D721Med (cell line): Measurements from ENCODE around the gene RRAS2.

Source experiments
- DNase-seq: peaks from one replicate; pipeline ENCODE4 v3.0.0; 2011; ENCODE audit warnings: low spot score; ENCODE audit not compliant: insufficient read length
- FAIRE-seq: peaks from 2 replicates; lab custom pipeline; 2011; peaks lifted over from hg19 to GRCh38; lab: Jason Lieb, UNC
- CTCF ChIP-seq: IDR thresholded peaks from 2 replicates; pipeline ENCODE4 v1.5.1; 2012; ENCODE audit warnings: mild to moderate bottlenecking, control low read depth; ENCODE audit not compliant: insufficient read depth; ENCODE audit errors: missing control alignments

Gene RRAS2

DNA sequence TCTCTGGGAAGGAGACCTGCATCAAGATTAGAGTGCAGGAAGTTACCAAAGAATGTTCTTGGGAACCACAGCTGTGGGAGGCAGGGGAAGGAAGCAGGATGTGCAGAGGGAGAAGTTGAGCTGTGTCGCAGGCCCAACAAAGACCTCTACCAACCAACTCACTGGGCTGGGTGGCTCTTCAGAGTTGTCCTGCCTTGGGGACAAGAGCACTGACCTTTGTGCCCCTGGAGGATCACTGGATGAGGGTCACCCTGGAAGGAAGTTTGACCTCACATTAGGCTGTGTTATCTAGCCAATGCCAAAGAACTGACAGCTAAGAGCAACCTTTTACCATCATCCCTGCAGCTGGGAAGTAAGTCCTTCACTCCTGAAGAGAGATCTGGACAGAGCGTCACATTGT lies 130.6 kb downstream of the RRAS2 start:
- FAIRE-seq (no peak), DNase-seq (no peak)
- TF ChIP-seq CTCF = no peak
